ENCODE measurements around the gene IFIT5.
"Not testable (repeated sequence)": the region's sequence is repeated elsewhere in the genome, so short reads cannot be mapped to it uniquely, and the experiment has no call there.

The IFIT5 gene

DNA sequence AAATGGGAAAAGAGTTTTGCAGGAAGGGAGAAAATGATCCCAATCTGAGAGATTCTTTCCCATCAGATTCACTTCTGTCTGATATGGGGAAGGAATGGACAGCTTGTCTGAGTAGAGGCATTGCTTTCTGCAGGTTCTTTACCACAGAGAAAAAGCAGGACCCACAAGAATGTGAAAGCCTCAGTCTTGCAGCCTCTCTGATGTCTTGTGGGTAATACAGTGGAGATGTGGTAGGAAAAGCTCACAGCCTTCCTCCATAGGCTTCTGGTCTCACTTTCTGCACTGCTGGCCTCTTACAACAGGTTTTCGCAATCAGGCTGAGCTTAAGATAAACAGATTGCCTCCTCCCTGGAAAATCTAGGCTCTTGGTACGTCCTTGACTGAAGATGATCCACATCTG lies 21.4 kb upstream of the IFIT5 start:
- peak; percentile 17 to 51 (median 34) for DNase-seq

GRCh38 chr10:89393898-89394297 lies 20.5 kb upstream of the IFIT5 start:
- DNase-seq, result no peak

GRCh38 chr10:89395141-89395540 lies 19.2 kb upstream of the IFIT5 start:
- no peak for DNase-seq

DNA sequence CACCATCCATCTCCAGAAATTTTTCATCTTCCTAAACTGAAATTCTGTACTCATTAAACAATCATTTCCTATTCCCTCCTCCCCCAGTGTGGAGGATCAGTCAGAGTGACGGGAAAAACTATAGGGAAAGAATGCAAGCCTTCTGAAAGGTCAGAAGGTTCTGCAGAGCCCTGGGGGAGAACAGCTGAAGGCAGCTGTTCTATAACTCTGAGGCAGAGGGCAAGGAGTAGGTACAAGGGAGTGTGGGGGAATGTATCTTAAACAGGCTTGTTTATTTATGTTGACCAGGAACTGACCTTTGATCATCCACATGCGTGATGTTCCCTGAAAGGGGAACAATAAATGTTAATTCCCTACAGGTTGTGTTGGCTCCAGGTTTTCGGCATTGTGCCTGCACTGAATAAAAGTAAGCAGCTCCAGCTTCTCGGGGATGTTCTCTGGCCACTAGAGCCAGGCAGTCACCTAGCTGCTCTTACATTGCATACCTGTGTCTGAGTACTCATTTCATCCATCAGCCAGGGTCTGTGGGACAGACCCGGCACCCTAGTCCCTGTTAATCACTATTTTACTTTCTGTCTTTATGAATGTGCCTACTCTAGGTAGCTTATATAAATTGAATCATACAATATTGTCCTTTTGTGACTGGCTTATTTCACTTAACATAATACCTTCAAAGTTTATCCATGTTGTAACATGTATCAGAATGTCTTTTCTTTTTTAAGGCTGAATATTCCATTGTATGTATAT lies 16.2 kb upstream of the IFIT5 start:
- DNase-seq, result no peak

- peak in 1 of 4 experiments; percentile 67 for DNase-seq
Observed at GRCh38 chr10:89399956-89400355, 14.4 kb upstream of the IFIT5 start.

DNA sequence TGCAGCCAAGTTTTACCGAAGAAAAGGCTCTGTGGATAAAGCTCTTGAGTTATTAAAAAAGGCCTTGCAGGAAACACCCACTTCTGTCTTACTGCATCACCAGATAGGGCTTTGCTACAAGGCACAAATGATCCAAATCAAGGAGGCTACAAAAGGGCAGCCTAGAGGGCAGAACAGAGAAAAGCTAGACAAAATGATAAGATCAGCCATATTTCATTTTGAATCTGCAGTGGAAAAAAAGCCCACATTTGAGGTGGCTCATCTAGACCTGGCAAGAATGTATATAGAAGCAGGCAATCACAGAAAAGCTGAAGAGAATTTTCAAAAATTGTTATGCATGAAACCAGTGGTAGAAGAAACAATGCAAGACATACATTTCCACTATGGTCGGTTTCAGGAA lies 11.3 kb upstream of the IFIT5 start:
- DNase-seq, result no peak

- DNase-seq, result no peak
Observed at GRCh38 chr10:89404104-89405047, 10.0 kb upstream of the IFIT5 start.

DNA sequence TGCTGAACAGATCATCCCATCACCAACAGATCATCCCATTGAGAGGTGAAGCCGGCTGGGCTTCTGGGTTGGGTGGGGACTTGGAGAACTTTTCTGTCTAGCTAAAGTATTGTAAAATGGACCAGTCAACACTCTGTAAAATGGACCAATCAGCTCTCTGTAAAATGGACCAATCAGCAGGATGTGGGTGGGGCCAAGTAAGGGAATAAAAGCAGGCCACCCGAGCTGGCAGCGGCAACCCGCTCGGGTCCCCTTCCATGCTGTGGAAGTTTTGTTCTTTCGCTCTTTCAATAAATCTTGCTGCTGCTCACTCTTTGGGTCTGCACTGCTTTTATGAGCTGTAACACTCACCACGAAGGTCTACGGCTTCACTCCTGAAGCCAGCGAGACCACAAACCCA lies 8.2 kb upstream of the IFIT5 start:
- DNase-seq, result not testable (repeated sequence)

DNA sequence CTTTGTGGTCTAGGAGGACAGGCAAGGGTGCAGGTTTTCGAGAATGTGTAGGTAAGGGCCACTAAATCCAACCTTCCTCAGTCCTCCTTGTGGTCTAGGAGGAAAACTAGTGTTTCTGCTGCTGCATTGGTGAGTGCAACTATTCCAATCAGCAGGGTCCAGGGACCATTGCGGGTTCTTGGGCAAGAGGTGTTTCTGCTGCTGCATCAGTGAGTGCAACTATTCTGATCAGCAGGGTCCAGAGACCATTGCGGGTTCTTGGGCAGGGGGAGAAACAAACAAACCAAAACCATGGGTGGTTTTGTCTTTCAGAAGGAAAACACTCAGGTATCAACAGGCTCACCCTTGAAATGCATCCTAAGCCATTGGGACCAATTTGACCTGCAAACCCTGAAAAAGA lies 6.6 kb upstream of the IFIT5 start:
- not testable (repeated sequence) for DNase-seq

- DNase-seq, result not testable (repeated sequence)
Observed at GRCh38 chr10:89409282-89409681, 5.1 kb upstream of the IFIT5 start.

DNA sequence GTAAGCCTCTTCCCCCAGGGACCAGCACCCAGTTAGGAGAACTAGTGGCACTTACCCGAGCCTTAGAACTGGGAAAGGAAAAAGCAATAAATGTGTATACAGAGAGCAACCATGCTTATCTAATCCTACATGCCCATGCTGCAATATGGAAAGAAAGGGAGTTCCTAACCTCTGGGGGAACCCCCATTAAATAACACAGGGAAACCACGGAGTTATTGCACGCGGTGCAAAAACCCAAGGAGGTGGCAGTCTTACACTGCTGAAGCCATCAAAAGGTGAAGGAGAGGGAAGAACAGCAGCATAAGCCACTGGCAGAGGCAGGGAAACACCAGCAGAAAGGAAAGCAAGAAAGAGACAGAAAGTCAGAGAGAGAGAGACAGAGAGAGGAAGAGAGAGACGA lies 3.8 kb upstream of the IFIT5 start:
- peak in 1 of 4 experiments; percentile 15 for DNase-seq

GRCh38 chr10:89411135-89411534 lies 3.2 kb upstream of the IFIT5 start:
- DNase-seq, result peak in 3 of 4 experiments; percentile 24 to 55 (median 55)

DNA sequence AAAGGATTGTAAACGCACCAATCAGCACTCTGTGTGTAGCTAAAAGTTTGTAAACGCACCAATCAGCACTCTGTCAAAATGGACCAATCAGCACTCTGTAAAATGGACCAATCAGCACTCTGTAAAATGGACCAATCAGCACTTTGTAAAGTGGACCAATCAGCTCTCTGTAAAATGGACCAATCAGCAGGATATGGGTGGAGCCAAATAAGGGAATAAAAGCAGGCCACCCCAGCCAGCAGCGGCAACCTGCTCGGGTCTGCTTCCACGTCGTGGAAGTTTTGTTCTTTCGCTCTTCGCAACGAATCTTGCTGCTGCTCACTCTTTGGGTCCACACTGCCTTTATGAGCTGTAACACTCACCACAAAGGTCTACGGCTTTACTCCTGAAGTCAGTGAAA lies 2.1 kb upstream of the IFIT5 start:
- not testable (repeated sequence) for DNase-seq

GRCh38 chr10:89413398-89413912 lies 913 bp upstream of the IFIT5 start:
- DNase-seq, result no peak

- peak; percentile 40 to 57 (median 48) for DNase-seq
Observed at GRCh38 chr10:89414879-89415821, 782 bp downstream of the IFIT5 start.

GRCh38 chr10:89416465-89416864 lies 2.1 kb downstream of the IFIT5 start:
- no peak for DNase-seq

DNA sequence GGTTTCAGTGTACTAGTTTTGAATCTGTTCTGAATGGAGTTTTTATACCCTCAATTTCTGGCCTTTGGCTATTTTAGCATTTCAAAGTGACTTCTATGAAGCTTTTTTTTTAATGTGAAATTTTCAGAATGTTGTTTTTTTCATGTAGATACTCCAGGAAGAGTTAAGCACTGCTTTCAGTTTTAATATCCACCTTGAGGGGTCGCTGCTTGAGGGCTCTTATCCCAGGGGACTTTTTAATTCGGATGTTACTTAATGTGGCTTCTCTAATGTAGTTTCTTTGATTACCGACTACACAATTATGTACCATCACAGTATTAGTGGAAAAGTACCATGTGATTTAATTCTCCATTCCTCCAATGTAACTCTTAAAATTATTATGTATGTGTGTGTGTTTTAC lies 5.2 kb downstream of the IFIT5 start:
- DNase-seq, result peak in 1 of 4 experiments; percentile 13

GRCh38 chr10:89421018-89421476 lies 6.7 kb downstream of the IFIT5 start:
- no peak for DNase-seq

DNA sequence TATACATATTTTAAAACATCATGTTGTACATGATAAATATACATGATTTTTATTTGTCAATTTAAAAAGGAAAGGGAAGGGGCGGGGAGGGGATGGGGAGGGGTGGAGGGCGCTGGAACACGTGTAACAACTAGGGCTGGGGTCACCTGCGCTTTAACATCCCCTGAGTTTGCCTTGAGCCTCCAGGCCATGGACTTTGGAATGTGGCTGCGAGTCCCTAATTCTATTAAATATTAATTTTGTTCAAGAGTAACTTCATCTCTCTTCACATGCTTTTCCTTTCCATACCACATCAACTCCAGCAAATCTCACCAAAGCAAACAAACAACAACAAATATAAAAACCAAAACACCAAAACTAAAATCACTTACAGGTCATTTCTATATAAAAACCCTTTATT lies 10.6 kb downstream of the IFIT5 start:
- DNase-seq, result no peak

DNA sequence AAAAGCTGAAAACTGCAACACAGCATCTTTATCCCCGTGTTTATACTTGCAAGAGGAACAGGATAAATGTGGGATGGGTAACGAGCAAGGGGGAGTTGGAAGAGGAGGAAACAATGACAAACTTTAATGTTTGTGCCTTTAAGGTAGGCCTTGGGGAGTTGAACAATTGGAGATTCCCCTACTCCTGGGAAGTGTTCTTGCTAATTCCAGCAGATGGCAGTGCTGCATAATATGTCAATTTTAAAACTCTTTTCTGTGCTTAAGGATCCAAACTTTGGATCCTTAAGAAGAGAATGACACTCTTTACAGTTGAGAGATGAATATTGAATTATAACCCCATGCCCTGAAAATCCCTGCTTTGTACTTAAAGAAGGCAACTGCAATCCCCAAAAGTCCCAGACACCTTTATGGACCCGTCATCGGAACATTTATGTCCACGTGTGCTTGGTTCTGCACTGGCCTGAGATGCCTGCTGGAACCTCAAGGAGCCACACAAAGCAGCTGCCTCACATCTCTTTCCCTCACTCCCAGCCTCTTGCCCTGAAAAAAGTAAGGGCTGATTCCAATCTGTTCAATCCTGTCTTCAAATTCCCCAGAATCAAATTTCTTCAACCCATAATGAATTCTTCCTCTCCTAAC lies 12.0 kb downstream of the IFIT5 start:
- peak; percentile 42 to 76 (median 60) for DNase-seq

DNA sequence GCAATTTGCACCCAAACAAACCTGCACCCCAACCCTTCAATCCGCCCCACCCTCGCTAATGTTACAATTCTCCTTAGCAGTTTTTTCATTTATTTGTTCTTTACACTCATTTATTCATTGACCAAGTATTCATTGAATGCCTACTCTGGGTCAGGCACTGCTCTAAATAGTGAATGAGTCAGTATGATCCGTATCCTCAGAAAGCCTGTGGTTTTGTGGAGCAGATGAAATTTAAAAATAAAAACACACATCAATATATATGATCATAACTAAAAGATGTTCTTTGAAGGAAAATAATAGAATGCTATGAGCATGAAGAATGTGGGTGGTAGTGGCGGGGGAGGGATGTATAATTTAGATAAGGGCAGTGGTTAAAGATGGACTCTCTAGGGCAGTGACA lies 13.3 kb downstream of the IFIT5 start:
- no peak for DNase-seq

GRCh38 chr10:89428877-89429276 lies 14.5 kb downstream of the IFIT5 start:
- DNase-seq, result no peak

All from suppressor macrophage (primary cell).